ENCODE measurements around the gene TRAF3IP3. TPM values are rescaled to one million over a fixed set of nuclear protein-coding genes. Genes with fewer than 3 reads are reported as not detected.

The TRAF3IP3 gene
- total RNA-seq, 1 experiment from 2014 or later: not detected

GRCh38 chr1:209800984-209801834 is 45.4 kb downstream of the TRAF3IP3 start:
- DNase-seq (ENCODE audit: low spot score): no peak

- DNase-seq (ENCODE audit: low spot score): no peak
Measured at GRCh38 chr1:209802117-209802779, 46.4 kb downstream of the TRAF3IP3 start.

GRCh38 chr1:209802780-209803152 is 46.9 kb downstream of the TRAF3IP3 start:
- no peak for DNase-seq (ENCODE audit: low spot score)

GRCh38 chr1:209803568-209803967 is 47.7 kb downstream of the TRAF3IP3 start:
- no peak for DNase-seq (ENCODE audit: low spot score)

GRCh38 chr1:209805341-209805781 is 49.5 kb downstream of the TRAF3IP3 start:
- DNase-seq (ENCODE audit: low spot score): no peak

- DNase-seq (ENCODE audit: low spot score): no peak
Measured at GRCh38 chr1:209805875-209806760, 50.3 kb downstream of the TRAF3IP3 start, which contains the start of gene IRF6. Gene IRF6, minus strand, starts transcription at chr1:209806142. Its CDS starts 4,729 bp downstream, at chr1:209801413.

GRCh38 chr1:209807509-209807908 is 51.7 kb downstream of the TRAF3IP3 start:
- no peak for DNase-seq (ENCODE audit: low spot score)

- DNase-seq (ENCODE audit: low spot score): peak; percentile 95
Measured at GRCh38 chr1:209808059-209808581, 52.3 kb downstream of the TRAF3IP3 start.

GRCh38 chr1:209809611-209810010 is 53.8 kb downstream of the TRAF3IP3 start:
- DNase-seq (ENCODE audit: low spot score): no peak

- no peak for DNase-seq (ENCODE audit: low spot score)
Measured at GRCh38 chr1:209810783-209811182, 54.9 kb downstream of the TRAF3IP3 start.

- DNase-seq (ENCODE audit: low spot score): no peak
Measured at GRCh38 chr1:209813902-209814301, 58.0 kb downstream of the TRAF3IP3 start.

GRCh38 chr1:209815490-209815889 is 59.6 kb downstream of the TRAF3IP3 start:
- DNase-seq (ENCODE audit: low spot score): no peak

- no peak for DNase-seq (ENCODE audit: low spot score)
Measured at GRCh38 chr1:209815931-209816341, 60.1 kb downstream of the TRAF3IP3 start.

- no peak for DNase-seq (ENCODE audit: low spot score)
Measured at GRCh38 chr1:209816923-209817322, 61.1 kb downstream of the TRAF3IP3 start.

GRCh38 chr1:209817691-209818090 is 61.8 kb downstream of the TRAF3IP3 start:
- DNase-seq (ENCODE audit: low spot score): no peak

- DNase-seq (ENCODE audit: low spot score): no peak
Measured at GRCh38 chr1:209819058-209819457, 63.2 kb downstream of the TRAF3IP3 start.

GRCh38 chr1:209820986-209821385 is 65.1 kb downstream of the TRAF3IP3 start:
- no peak for DNase-seq (ENCODE audit: low spot score)

- no peak for DNase-seq (ENCODE audit: low spot score)
Measured at GRCh38 chr1:209822706-209823105, 66.9 kb downstream of the TRAF3IP3 start.

- DNase-seq (ENCODE audit: low spot score): peak; percentile 73
Measured at GRCh38 chr1:209823143-209824041, 67.5 kb downstream of the TRAF3IP3 start.

- no peak for DNase-seq (ENCODE audit: low spot score)
Measured at GRCh38 chr1:209825591-209826434, 70.0 kb downstream of the TRAF3IP3 start.
